BLaER1 treated with 17β-estradiol and CSF1 and Interleukin-3, amounts not matched to agents 10 nM and 100 nM (cell line): ENCODE measurements around the gene RENBP.

ENCODE experiments used
- H3K27ac ChIP-seq, 11 experiments: shearing (Covaris generic); formaldehyde crosslinking; 2 replicates each; pipeline ENCODE4 v1.8.1; 2022
- H3K27me3 ChIP-seq, 11 experiments: shearing (Covaris generic); formaldehyde crosslinking; 2 replicates each; pipeline ENCODE4 v1.8.1; 2022
- H3K36me3 ChIP-seq, 11 experiments: shearing (Covaris generic); formaldehyde crosslinking; 2 replicates each; pipeline ENCODE4 v1.8.1; 2022
- H3K4me1 ChIP-seq, 10 experiments: shearing (Covaris generic); formaldehyde crosslinking; 2 replicates each; pipeline ENCODE4 v1.8.1; 2022
- H3K4me2 ChIP-seq, 11 experiments: shearing (Covaris generic); formaldehyde crosslinking; 2 replicates each; pipeline ENCODE4 v1.8.1; 2022
- H3K4me3 ChIP-seq, 10 experiments: shearing (Covaris generic); formaldehyde crosslinking; 2 replicates each; pipeline ENCODE4 v1.8.1; 2022
- H3K9ac ChIP-seq, 11 experiments: shearing (Covaris generic); formaldehyde crosslinking; 2 replicates each; pipeline ENCODE4 v1.8.1; 2022
- H3K9me3 ChIP-seq, 11 experiments: shearing (Covaris generic); formaldehyde crosslinking; replicated peaks in 1 of 11; 2 replicates each; pipeline ENCODE4 v1.8.1; 2022
- H4K20me1 ChIP-seq, 11 experiments: shearing (Covaris generic); formaldehyde crosslinking; 2 replicates each; pipeline ENCODE4 v1.8.1; 2022
- Cebpa-rat ChIP-seq, 11 experiments: shearing (Covaris generic); IDR thresholded peaks; 2 replicates each; pipeline ENCODE4 v1.8.1; 2022

RENBP gene

GRCh38 chrX:153969125-153969903 is 24.9 kb upstream of the RENBP start:
- no peaks in the 10 kb centered on the region for H3K9me3 ChIP-seq
- H3K4me1 ChIP-seq = peaks cover 51 to 69% (median 61%) of the 10 kb centered on the region in 10 experiments
- H3K9ac ChIP-seq = peak overlapping the region; percentile 64 to 98 (median 76)
- H3K36me3 ChIP-seq = peaks cover 0 to 28% (median 10%) of the 10 kb centered on the region in 11 experiments; a peak in 19 of 22 replicates
- peak overlapping the region; percentile 78 to 97 (median 88) for H3K4me2 ChIP-seq
- peak overlapping the region; percentile 72 to 97 (median 86) for H3K4me3 ChIP-seq
- H3K27ac ChIP-seq = peak overlapping the region; percentile 1 to 76 (median 61); a peak in 19 of 22 replicates
- peaks cover 71 to 87% (median 77%) of the 10 kb centered on the region in 11 experiments; a peak in 21 of 22 replicates for H4K20me1 ChIP-seq
- TF ChIP-seq Cebpa-rat (IDR thresholded peaks at IDR 0.05) = no peak
- peaks cover 67 to 74% (median 69%) of the 10 kb centered on the region in 11 experiments for H3K27me3 ChIP-seq

- Histone ChIP-seq H3K4me1 (peaks cover 45 to 64% (median 56%) of the 10 kb centered on the region in 10 experiments), H3K9me3 (no peaks in the 10 kb centered on the region; a peak in 1 of 22 replicates), H3K9ac (peak overlapping the region; percentile 64 to 98 (median 76)), H3K27ac (peak overlapping the region in 10 of 11 experiments; percentile 11 to 76 (median 62); a peak in 18 of 22 replicates), H3K27me3 (peaks cover 65 to 74% (median 69%) of the 10 kb centered on the region in 11 experiments), H3K4me3 (peak overlapping the region; percentile 72 to 97 (median 86)), H3K36me3 (peaks cover 5 to 33% (median 16%) of the 10 kb centered on the region in 11 experiments), H4K20me1 (peaks cover 65 to 87% (median 77%) of the 10 kb centered on the region in 11 experiments; a peak in 21 of 22 replicates), H3K4me2 (peak overlapping the region; percentile 78 to 97 (median 88))
- TF ChIP-seq Cebpa-rat (IDR thresholded peaks at IDR 0.05) = no peak
Measured at GRCh38 chrX:153968754-153969124, 24.3 kb upstream of the RENBP start.

- peaks cover 65 to 74% (median 69%) of the 10 kb centered on the region in 11 experiments for H3K27me3 ChIP-seq
- peaks cover 40 to 59% (median 51%) of the 10 kb centered on the region in 10 experiments for H3K4me1 ChIP-seq
- H3K4me3 ChIP-seq = peak overlapping the region; percentile 72 to 97 (median 86)
- H3K9me3 ChIP-seq = no peaks in the 10 kb centered on the region; a peak in 1 of 22 replicates
- TF ChIP-seq Cebpa-rat (IDR thresholded peaks at IDR 0.05) = no peak
- peak overlapping the region in 10 of 11 experiments; percentile 12 to 76 (median 55); a peak in 15 of 22 replicates for H3K27ac ChIP-seq
- peak overlapping the region; percentile 78 to 97 (median 88) for H3K4me2 ChIP-seq
- peaks cover 60 to 87% (median 77%) of the 10 kb centered on the region in 11 experiments; a peak in 21 of 22 replicates for H4K20me1 ChIP-seq
- H3K9ac ChIP-seq = peak overlapping the region; percentile 64 to 98 (median 76)
- H3K36me3 ChIP-seq = peaks cover 10 to 38% (median 21%) of the 10 kb centered on the region in 11 experiments
Measured at GRCh38 chrX:153968255-153968654, 23.8 kb upstream of the RENBP start.

- Histone ChIP-seq H3K36me3 (peaks cover 16 to 44% (median 26%) of the 10 kb centered on the region in 11 experiments), H3K27me3 (peaks cover 69 to 74% (median 72%) of the 10 kb centered on the region in 11 experiments), H3K9me3 (no peaks in the 10 kb centered on the region; a peak in 1 of 22 replicates), H3K27ac (peak overlapping the region; percentile 14 to 76 (median 52); a peak in 17 of 22 replicates), H4K20me1 (peaks cover 54 to 87% (median 77%) of the 10 kb centered on the region in 11 experiments; a peak in 21 of 22 replicates), H3K9ac (peak overlapping the region; percentile 64 to 98 (median 76); a peak in 20 of 22 replicates), H3K4me3 (peak overlapping the region; percentile 72 to 97 (median 86)), H3K4me2 (peak overlapping the region; percentile 78 to 97 (median 88)), H3K4me1 (peaks cover 34 to 53% (median 46%) of the 10 kb centered on the region in 10 experiments)
- no peak for TF ChIP-seq Cebpa-rat (IDR thresholded peaks at IDR 0.05)
Measured at GRCh38 chrX:153967536-153968224, 23.2 kb upstream of the RENBP start.

GRCh38 chrX:153966841-153967535 is 22.5 kb upstream of the RENBP start:
- no peak for TF ChIP-seq Cebpa-rat (IDR thresholded peaks at IDR 0.05)
- peak overlapping the region; percentile 25 to 98 (median 76); a peak in 19 of 22 replicates for H3K9ac ChIP-seq
- peaks cover 34 to 53% (median 46%) of the 10 kb centered on the region in 10 experiments for H3K4me1 ChIP-seq
- peak overlapping the region in 9 of 10 experiments; percentile 72 to 97 (median 87); a peak in 18 of 20 replicates for H3K4me3 ChIP-seq
- peaks cover 54 to 92% (median 82%) of the 10 kb centered on the region in 11 experiments; a peak in 21 of 22 replicates for H4K20me1 ChIP-seq
- peaks cover 22 to 51% (median 33%) of the 10 kb centered on the region in 11 experiments for H3K36me3 ChIP-seq
- H3K27ac ChIP-seq = peak overlapping the region in 10 of 11 experiments; percentile 26 to 67 (median 48); a peak in 17 of 22 replicates
- peak overlapping the region; percentile 78 to 97 (median 88) for H3K4me2 ChIP-seq
- peaks cover 69 to 81% (median 79%) of the 10 kb centered on the region in 11 experiments for H3K27me3 ChIP-seq
- H3K9me3 ChIP-seq = no peaks in the 10 kb centered on the region; a peak in 1 of 22 replicates

GRCh38 chrX:153966283-153966688 is 21.8 kb upstream of the RENBP start:
- Histone ChIP-seq H3K9me3 (no peaks in the 10 kb centered on the region; a peak in 1 of 22 replicates), H3K27me3 (peaks cover 69 to 88% (median 85%) of the 10 kb centered on the region in 11 experiments), H3K4me2 (peak overlapping the region; percentile 78 to 97 (median 88)), H3K9ac (peak overlapping the region; percentile 25 to 98 (median 76); a peak in 18 of 22 replicates), H3K4me3 (peak overlapping the region in 7 of 10 experiments; percentile 72 to 97 (median 85); a peak in 12 of 20 replicates), H3K27ac (peak overlapping the region in 9 of 11 experiments; percentile 26 to 67 (median 46); a peak in 13 of 22 replicates), H4K20me1 (peaks cover 54 to 92% (median 87%) of the 10 kb centered on the region in 11 experiments; a peak in 21 of 22 replicates), H3K4me1 (peaks cover 34 to 53% (median 46%) of the 10 kb centered on the region in 10 experiments), H3K36me3 (peaks cover 30 to 58% (median 40%) of the 10 kb centered on the region in 11 experiments)
- TF ChIP-seq Cebpa-rat (IDR thresholded peaks at IDR 0.05) = no peak

- Histone ChIP-seq H3K9ac (peak overlapping the region in 9 of 11 experiments; percentile 9 to 98 (median 76); a peak in 11 of 22 replicates), H3K27me3 (peaks cover 69 to 97% (median 92%) of the 10 kb centered on the region in 11 experiments), H3K9me3 (no peaks in the 10 kb centered on the region; a peak in 1 of 22 replicates), H3K27ac (peak overlapping the region in 5 of 11 experiments; percentile 1 to 67 (median 54); a peak in 4 of 22 replicates), H3K36me3 (peaks cover 38 to 67% (median 49%) of the 10 kb centered on the region in 11 experiments), H3K4me3 (no peak overlapping the region), H3K4me2 (peak overlapping the region; percentile 78 to 97 (median 88)), H3K4me1 (peaks cover 34 to 53% (median 46%) of the 10 kb centered on the region in 10 experiments), H4K20me1 (peaks cover 54 to 96% (median 96%) of the 10 kb centered on the region in 11 experiments; a peak in 21 of 22 replicates)
- TF ChIP-seq Cebpa-rat (IDR thresholded peaks at IDR 0.05) = no peak
Measured at GRCh38 chrX:153965406-153965805, 21.0 kb upstream of the RENBP start.
